ENCODE measurements around the gene GPC6.

DNA sequence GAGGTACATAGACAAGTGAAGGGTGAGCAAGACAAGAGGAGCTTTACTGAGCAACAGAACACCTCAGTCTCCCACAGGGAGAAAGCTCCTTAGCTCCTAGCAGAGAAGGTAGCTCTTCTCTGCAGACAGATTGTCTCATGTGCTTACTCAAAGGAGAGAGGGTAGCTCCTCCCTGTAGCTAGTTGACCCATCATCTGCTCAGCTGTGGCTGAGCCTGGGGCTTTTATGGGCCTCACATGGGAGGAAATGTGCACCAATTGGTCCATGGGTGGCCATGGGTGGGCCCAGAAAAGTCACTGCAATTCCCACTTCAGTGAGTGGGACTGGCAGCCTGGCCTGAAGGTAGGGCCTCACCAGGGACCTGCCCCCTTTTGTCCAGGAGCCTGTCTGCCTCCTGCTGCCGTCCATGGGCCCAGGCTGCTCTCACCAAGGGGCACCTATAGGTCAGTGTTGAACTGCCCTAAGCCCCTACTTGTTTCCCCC is 246.2 kb downstream of the GPC6 start:
- TF ChIP-seq, protein P1, sequence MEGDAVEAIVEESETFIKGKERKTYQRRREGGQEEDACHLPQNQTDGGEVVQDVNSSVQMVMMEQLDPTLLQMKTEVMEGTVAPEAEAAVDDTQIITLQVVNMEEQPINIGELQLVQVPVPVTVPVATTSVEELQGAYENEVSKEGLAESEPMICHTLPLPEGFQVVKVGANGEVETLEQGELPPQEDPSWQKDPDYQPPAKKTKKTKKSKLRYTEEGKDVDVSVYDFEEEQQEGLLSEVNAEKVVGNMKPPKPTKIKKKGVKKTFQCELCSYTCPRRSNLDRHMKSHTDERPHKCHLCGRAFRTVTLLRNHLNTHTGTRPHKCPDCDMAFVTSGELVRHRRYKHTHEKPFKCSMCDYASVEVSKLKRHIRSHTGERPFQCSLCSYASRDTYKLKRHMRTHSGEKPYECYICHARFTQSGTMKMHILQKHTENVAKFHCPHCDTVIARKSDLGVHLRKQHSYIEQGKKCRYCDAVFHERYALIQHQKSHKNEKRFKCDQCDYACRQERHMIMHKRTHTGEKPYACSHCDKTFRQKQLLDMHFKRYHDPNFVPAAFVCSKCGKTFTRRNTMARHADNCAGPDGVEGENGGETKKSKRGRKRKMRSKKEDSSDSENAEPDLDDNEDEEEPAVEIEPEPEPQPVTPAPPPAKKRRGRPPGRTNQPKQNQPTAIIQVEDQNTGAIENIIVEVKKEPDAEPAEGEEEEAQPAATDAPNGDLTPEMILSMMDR (IDR thresholded peaks at IDR 0.05 in 8 of 11, conservative IDR thresholded peaks at IDR 0.05 in 3 of 11): no peak
- no peak for TF ChIP-seq POLR2A (IDR thresholded peaks at IDR 0.05)
